ENCODE data around the gene ZNF841.

DNA sequence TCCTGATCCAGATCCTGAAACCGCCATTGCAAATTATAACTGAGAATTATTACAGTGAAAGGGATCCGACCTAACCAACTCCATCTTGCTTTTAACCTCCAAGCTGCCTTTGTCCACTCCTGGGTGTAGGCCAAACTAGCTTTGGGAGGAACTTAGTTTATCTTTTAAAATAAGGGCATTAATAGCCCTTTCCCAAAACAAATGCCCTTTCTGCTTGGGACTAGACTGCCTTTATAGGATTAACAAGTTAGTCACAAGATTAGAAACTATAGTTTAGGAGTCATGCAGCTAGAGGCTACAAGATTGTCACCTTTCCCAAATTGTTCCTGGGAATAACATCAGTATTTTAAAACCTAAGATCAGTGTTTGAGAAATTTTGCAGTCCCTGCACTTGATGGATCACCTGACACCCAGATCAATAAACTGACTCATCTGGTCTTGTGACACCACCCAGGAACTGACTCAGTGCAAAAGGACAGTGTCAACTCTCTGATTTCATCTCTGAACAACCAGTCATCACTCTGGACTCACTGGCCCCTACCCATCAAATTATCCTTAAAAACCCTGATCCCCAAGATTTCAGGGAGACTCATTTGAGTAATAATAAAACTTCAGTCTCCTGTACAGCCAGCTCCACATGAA lies 4.1 kb upstream of the ZNF841 start:
- TF ChIP-seq POLR2AphosphoS5 (IDR thresholded peaks at IDR 0.05) (no peak), POLR2A (IDR thresholded peaks at IDR 0.05) (no peak), EP300 (IDR thresholded peaks at IDR 0.05) (no peak)
- TF ChIP-seq, protein P1, sequence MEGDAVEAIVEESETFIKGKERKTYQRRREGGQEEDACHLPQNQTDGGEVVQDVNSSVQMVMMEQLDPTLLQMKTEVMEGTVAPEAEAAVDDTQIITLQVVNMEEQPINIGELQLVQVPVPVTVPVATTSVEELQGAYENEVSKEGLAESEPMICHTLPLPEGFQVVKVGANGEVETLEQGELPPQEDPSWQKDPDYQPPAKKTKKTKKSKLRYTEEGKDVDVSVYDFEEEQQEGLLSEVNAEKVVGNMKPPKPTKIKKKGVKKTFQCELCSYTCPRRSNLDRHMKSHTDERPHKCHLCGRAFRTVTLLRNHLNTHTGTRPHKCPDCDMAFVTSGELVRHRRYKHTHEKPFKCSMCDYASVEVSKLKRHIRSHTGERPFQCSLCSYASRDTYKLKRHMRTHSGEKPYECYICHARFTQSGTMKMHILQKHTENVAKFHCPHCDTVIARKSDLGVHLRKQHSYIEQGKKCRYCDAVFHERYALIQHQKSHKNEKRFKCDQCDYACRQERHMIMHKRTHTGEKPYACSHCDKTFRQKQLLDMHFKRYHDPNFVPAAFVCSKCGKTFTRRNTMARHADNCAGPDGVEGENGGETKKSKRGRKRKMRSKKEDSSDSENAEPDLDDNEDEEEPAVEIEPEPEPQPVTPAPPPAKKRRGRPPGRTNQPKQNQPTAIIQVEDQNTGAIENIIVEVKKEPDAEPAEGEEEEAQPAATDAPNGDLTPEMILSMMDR (IDR thresholded peaks at IDR 0.05): no peak
